ENCODE data around the gene HBP1.

DNA sequence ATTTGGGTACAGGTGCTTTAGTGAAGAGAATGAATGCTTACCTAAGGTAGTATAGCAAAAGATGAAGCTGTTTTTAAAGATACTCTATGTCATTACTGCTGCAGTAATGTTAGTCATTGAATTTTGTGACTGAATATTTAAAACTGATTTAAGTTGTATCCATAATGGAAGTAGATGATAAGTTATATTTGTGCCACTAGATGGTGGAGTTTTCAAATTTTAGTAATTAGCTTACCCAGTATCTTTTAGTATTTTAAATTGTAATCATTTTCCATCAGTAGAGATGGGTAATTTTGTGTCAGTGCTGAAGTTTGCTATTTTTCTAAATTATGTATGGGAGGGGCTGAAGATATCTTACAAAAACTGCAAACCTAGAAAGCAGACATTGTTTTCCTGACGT is 25.2 kb downstream of the HBP1 start:
- TF ChIP-seq, protein P1, sequence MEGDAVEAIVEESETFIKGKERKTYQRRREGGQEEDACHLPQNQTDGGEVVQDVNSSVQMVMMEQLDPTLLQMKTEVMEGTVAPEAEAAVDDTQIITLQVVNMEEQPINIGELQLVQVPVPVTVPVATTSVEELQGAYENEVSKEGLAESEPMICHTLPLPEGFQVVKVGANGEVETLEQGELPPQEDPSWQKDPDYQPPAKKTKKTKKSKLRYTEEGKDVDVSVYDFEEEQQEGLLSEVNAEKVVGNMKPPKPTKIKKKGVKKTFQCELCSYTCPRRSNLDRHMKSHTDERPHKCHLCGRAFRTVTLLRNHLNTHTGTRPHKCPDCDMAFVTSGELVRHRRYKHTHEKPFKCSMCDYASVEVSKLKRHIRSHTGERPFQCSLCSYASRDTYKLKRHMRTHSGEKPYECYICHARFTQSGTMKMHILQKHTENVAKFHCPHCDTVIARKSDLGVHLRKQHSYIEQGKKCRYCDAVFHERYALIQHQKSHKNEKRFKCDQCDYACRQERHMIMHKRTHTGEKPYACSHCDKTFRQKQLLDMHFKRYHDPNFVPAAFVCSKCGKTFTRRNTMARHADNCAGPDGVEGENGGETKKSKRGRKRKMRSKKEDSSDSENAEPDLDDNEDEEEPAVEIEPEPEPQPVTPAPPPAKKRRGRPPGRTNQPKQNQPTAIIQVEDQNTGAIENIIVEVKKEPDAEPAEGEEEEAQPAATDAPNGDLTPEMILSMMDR (IDR thresholded peaks at IDR 0.05) = peak in 2 of 12 donors; percentile 13 to 22
- TF ChIP-seq POLR2A (IDR thresholded peaks at IDR 0.05) = no peak

All from heart left ventricle (tissue), 13 donors.